Smooth muscle cell (in vitro differentiated cells): Measurements from ENCODE around the gene CCDC7. TPM values are rescaled to one million over a fixed set of nuclear protein-coding genes. Genes with fewer than 3 reads are reported as not detected.

Source experiments
- DNase-seq: peaks from one replicate; lab custom pipeline; 2025; ENCODE audit not compliant: unreplicated experiment; lab: John Stamatoyannopoulos, UW
- H2AFZ ChIP-seq: fragments of 200-600 bp; sonication (generic); 2 replicates; pipeline ENCODE4 v1.6.0; 2016; ENCODE audit warnings: antibody characterized with exemption, low read depth, mild to moderate bottlenecking
- H3F3A ChIP-seq: fragments of 200-600 bp; sonication (generic); 2 replicates; pipeline ENCODE4 v1.6.0; 2017; ENCODE audit warnings: antibody characterized with exemption, low read depth
- H3K27ac ChIP-seq: fragments of 200-600 bp; sonication (generic); 2 replicates; pipeline ENCODE4 v1.5.1; 2016; ENCODE audit warnings: low read depth, mild to moderate bottlenecking
- H3K27me3 ChIP-seq: fragments of 200-600 bp; sonication (generic); 2 replicates; pipeline ENCODE4 v1.6.1; 2016; ENCODE audit warnings: low read depth, mild to moderate bottlenecking
- H3K36me3 ChIP-seq: fragments of 200-600 bp; sonication (generic); 2 replicates; pipeline ENCODE4 v1.5.1; 2016; ENCODE audit warnings: low read depth
- H3K4me1 ChIP-seq: fragments of 200-600 bp; sonication (generic); 2 replicates; pipeline ENCODE4 v1.5.1; 2016; ENCODE audit warnings: low read depth
- H3K4me2 ChIP-seq: fragments of 200-600 bp; sonication (generic); 2 replicates; pipeline ENCODE4 v1.6.0; 2016; ENCODE audit warnings: mild to moderate bottlenecking
- H3K4me3 ChIP-seq: fragments of 200-600 bp; sonication (generic); 2 replicates; pipeline ENCODE4 v1.5.1; 2016; ENCODE audit warnings: mild to moderate bottlenecking
- H3K79me2 ChIP-seq: fragments of 200-600 bp; sonication (generic); 2 replicates; pipeline ENCODE4 v1.6.0; 2016; ENCODE audit warnings: low read depth, mild to moderate bottlenecking
- H3K9ac ChIP-seq: fragments of 200-600 bp; sonication (generic); 2 replicates; pipeline ENCODE4 v1.6.0; 2016; ENCODE audit warnings: low read depth
- H3K9me3 ChIP-seq: fragments of 200-600 bp; sonication (generic); replicated peaks from 2 replicates; pipeline ENCODE4 v1.5.1; 2016; ENCODE audit warnings: low read depth
- H4K20me1 ChIP-seq: fragments of 200-600 bp; sonication (generic); 2 replicates; pipeline ENCODE4 v1.6.0; 2016; ENCODE audit warnings: low read depth
- CTCF ChIP-seq: fragments of 200-600 bp; sonication (generic); IDR thresholded peaks from 2 replicates; pipeline ENCODE4 v1.5.1; 2017; ENCODE audit warnings: borderline replicate concordance, mild to moderate bottlenecking, antibody characterized with exemption; ENCODE audit not compliant: insufficient read depth, poor library complexity, severe bottlenecking
- WGBS: methylation state at CpG from one replicate; pipeline ENCODE4 v1.1.7; 2016; ENCODE audit warnings: low lambda C conversion rate; 5-methylcytosine and 5-hydroxymethylcytosine counted together
- polyA plus RNA-seq: library from polyadenylated mRNA; unstranded; fragments of >200 nt; fragmentation: Nextera tagmentation; extraction: Ambion mirVana; gene quantifications from 2 replicates; pipeline ENCODE4 v1.2.1, GENCODE V29; 2016
- total RNA-seq: library from RNA; depleted of rRNA; stranded (reverse); fragments of >200 nt; gene quantifications from 2 replicates; pipeline ENCODE4 v1.2.3, GENCODE V29; 2014

Gene CCDC7
- total and polyA plus RNA-seq, 2 experiments from 2014 or later: 1.5 to 4.2 TPM

- WGBS: 97% methylated on average over 4 of the region's 4 CpGs
- no peak overlapping the region for H2AFZ ChIP-seq
- H3K36me3 ChIP-seq: no peaks in the 10 kb centered on the region
- H3K27ac ChIP-seq: no peak overlapping the region
- TF ChIP-seq CTCF: no peak
- no peaks in the 10 kb centered on the region for H3K27me3 ChIP-seq
- no peaks in the 10 kb centered on the region for H3F3A ChIP-seq
- H3K4me2 ChIP-seq: no peak overlapping the region
- H3K9ac ChIP-seq: no peak overlapping the region
- no peak overlapping the region for H3K4me3 ChIP-seq
- H4K20me1 ChIP-seq: no peaks in the 10 kb centered on the region
- H3K4me1 ChIP-seq: no peaks in the 10 kb centered on the region
- no peaks in the 10 kb centered on the region for H3K9me3 ChIP-seq
- DNase-seq: no peak
- no peaks in the 10 kb centered on the region for H3K79me2 ChIP-seq
These were observed 43.4 kb upstream of the CCDC7 start for GRCh38 chr10:32402499-32402898.

- no peak for DNase-seq
- Histone ChIP-seq H3K36me3 (no peaks in the 10 kb centered on the region), H3K27me3 (no peaks in the 10 kb centered on the region), H3K9me3 (no peaks in the 10 kb centered on the region), H3K4me3 (no peak overlapping the region), H3K27ac (no peak overlapping the region), H2AFZ (no peak overlapping the region), H3K4me1 (no peaks in the 10 kb centered on the region), H3K9ac (no peak overlapping the region), H3F3A (no peaks in the 10 kb centered on the region), H3K4me2 (no peak overlapping the region), H4K20me1 (no peaks in the 10 kb centered on the region), H3K79me2 (no peaks in the 10 kb centered on the region)
- TF ChIP-seq CTCF: no peak
- 97% methylated on average over 2 of the region's 2 CpGs for WGBS
These were observed 42.8 kb upstream of the CCDC7 start for GRCh38 chr10:32403091-32403490.

- Histone ChIP-seq H3K4me2 (no peak overlapping the region), H3K79me2 (no peaks in the 10 kb centered on the region), H3K4me3 (no peak overlapping the region), H3K27ac (no peak overlapping the region), H2AFZ (no peak overlapping the region), H3K4me1 (peaks cover 12% of the 10 kb centered on the region), H3K9ac (no peak overlapping the region), H4K20me1 (no peaks in the 10 kb centered on the region), H3F3A (no peaks in the 10 kb centered on the region), H3K27me3 (no peaks in the 10 kb centered on the region), H3K36me3 (no peaks in the 10 kb centered on the region), H3K9me3 (no peaks in the 10 kb centered on the region)
- no peak for TF ChIP-seq CTCF
- WGBS: 98% methylated on average over 5 of the region's 5 CpGs
- DNase-seq: no peak
These were observed 37.2 kb upstream of the CCDC7 start for GRCh38 chr10:32408690-32409089.

- H4K20me1 ChIP-seq: no peaks in the 10 kb centered on the region
- TF ChIP-seq CTCF: no peak
- no peaks in the 10 kb centered on the region for H3K79me2 ChIP-seq
- no peaks in the 10 kb centered on the region for H3K27me3 ChIP-seq
- H3K36me3 ChIP-seq: no peaks in the 10 kb centered on the region
- no peaks in the 10 kb centered on the region for H3K9me3 ChIP-seq
- H3K4me1 ChIP-seq: peaks cover 18% of the 10 kb centered on the region
- no peak overlapping the region for H3K27ac ChIP-seq
- WGBS: 89% methylated on average over 3 of the region's 3 CpGs
- H2AFZ ChIP-seq: no peak overlapping the region
- no peak overlapping the region for H3K4me3 ChIP-seq
- DNase-seq: no peak
- H3F3A ChIP-seq: peaks cover 10% of the 10 kb centered on the region
- no peak overlapping the region for H3K4me2 ChIP-seq
- no peak overlapping the region for H3K9ac ChIP-seq
These were observed 36.2 kb upstream of the CCDC7 start for GRCh38 chr10:32409741-32410140.
